GM06990 (cell line): Measurements from ENCODE around the gene DACH2.

Source experiments
- DNase-seq: peaks from one replicate; pipeline ENCODE4 v3.0.0-alpha.2; 2011; ENCODE audit not compliant: insufficient read length; ENCODE audit errors: extremely low read depth
- H3K27me3 ChIP-seq: replicated peaks from 2 replicates; pipeline ENCODE4 v1.6.0; 2011; ENCODE audit warnings: low read length; ENCODE audit not compliant: control insufficient read depth, insufficient read depth
- H3K36me3 ChIP-seq: 2 replicates; pipeline ENCODE4 v1.5.1; 2011; ENCODE audit warnings: low read length; ENCODE audit not compliant: control insufficient read depth, insufficient read depth
- H3K4me3 ChIP-seq: replicated peaks from 2 replicates; pipeline ENCODE4 v1.5.1; 2011; ENCODE audit warnings: low read depth, mild to moderate bottlenecking, control low read depth, low read length
- CTCF ChIP-seq: IDR thresholded peaks from 2 replicates; pipeline ENCODE4 v1.5.1; 2011; ENCODE audit warnings: low read length, control low read depth, mild to moderate bottlenecking, inconsistent platforms; ENCODE audit not compliant: insufficient read depth, poor library complexity, severe bottlenecking

Gene DACH2

GRCh38 chrX:86845101-86845500, 696.9 kb downstream of the DACH2 start:
- H3K36me3 ChIP-seq: no peaks in the 10 kb centered on the region
- no peak for DNase-seq
- H3K27me3 ChIP-seq: no peaks in the 10 kb centered on the region
- no peak for TF ChIP-seq CTCF
- H3K4me3 ChIP-seq: no peak overlapping the region
